ENCODE measurements around the gene THG1L.
"Not testable (repeated sequence)": the region's sequence is repeated elsewhere in the genome, so short reads cannot be mapped to it uniquely, and the experiment has no call there.

Gene THG1L

GRCh38 chr5:157731272-157732129, at the start of gene THG1L:
THG1L (plus strand) TSS chr5:157731420; CDS start chr5:157731441, 21 bp downstream.
- FAIRE-seq (peak; percentile 74), DNase-seq (ENCODE audit: low spot score) (peak; percentile 88)

- DNase-seq (ENCODE audit: low spot score) (no peak), FAIRE-seq (no peak)
Observed at GRCh38 chr5:157682257-157682656, 49.0 kb upstream of the THG1L start.

GRCh38 chr5:157686276-157687197, 44.7 kb upstream of the THG1L start:
- FAIRE-seq; DNase-seq (ENCODE audit: low spot score): not testable (repeated sequence)

- FAIRE-seq (no peak), DNase-seq (ENCODE audit: low spot score) (no peak)
Observed at GRCh38 chr5:157687198-157687554, 44.0 kb upstream of the THG1L start.

- FAIRE-seq: no peak
- no peak for DNase-seq (ENCODE audit: low spot score)
Observed at GRCh38 chr5:157689942-157690689, 41.1 kb upstream of the THG1L start.

- no peak for FAIRE-seq
- DNase-seq (ENCODE audit: low spot score): no peak
Observed at GRCh38 chr5:157690690-157691433, 40.4 kb upstream of the THG1L start.

- FAIRE-seq; DNase-seq (ENCODE audit: low spot score): not testable (repeated sequence)
Observed at GRCh38 chr5:157693816-157694215, 37.4 kb upstream of the THG1L start.

- FAIRE-seq; DNase-seq (ENCODE audit: low spot score): not testable (repeated sequence)
Observed at GRCh38 chr5:157696154-157696553, 35.1 kb upstream of the THG1L start.

- DNase-seq (ENCODE audit: low spot score); FAIRE-seq: not testable (repeated sequence)
Observed at GRCh38 chr5:157698674-157699073, 32.5 kb upstream of the THG1L start.

- DNase-seq (ENCODE audit: low spot score) (no peak), FAIRE-seq (no peak)
Observed at GRCh38 chr5:157703736-157704135, 27.5 kb upstream of the THG1L start.

- no peak for DNase-seq (ENCODE audit: low spot score)
- no peak for FAIRE-seq
Observed at GRCh38 chr5:157708866-157709265, 22.4 kb upstream of the THG1L start.

- DNase-seq (ENCODE audit: low spot score) (no peak), FAIRE-seq (no peak)
Observed at GRCh38 chr5:157709346-157709745, 21.9 kb upstream of the THG1L start.

- no peak for FAIRE-seq
Observed at GRCh38 chr5:157710431-157710830, 20.8 kb upstream of the THG1L start.

GRCh38 chr5:157710882-157711281, 20.3 kb upstream of the THG1L start:
- FAIRE-seq (peak; percentile 58), DNase-seq (ENCODE audit: low spot score) (peak; percentile 49)

More at GRCh38 chr5:157710431-157710830, 20.8 kb upstream of the THG1L start:
- DNase-seq (ENCODE audit: low spot score): no peak

- no peak for FAIRE-seq
- no peak for DNase-seq (ENCODE audit: low spot score)
Observed at GRCh38 chr5:157713830-157714595, 17.2 kb upstream of the THG1L start.

- FAIRE-seq: no peak
- no peak for DNase-seq (ENCODE audit: low spot score)
Observed at GRCh38 chr5:157714596-157714864, 16.7 kb upstream of the THG1L start.

- DNase-seq (ENCODE audit: low spot score) (peak; percentile 45), FAIRE-seq (peak; percentile 10)
Observed at GRCh38 chr5:157718519-157718918, 12.7 kb upstream of the THG1L start.

- DNase-seq (ENCODE audit: low spot score): no peak
- no peak for FAIRE-seq
Observed at GRCh38 chr5:157719245-157719644, 12.0 kb upstream of the THG1L start.

GRCh38 chr5:157721159-157721558, 10.1 kb upstream of the THG1L start:
- no peak for FAIRE-seq
- DNase-seq (ENCODE audit: low spot score): no peak

GRCh38 chr5:157722895-157723294, 8.3 kb upstream of the THG1L start:
- not testable (repeated sequence) for DNase-seq (ENCODE audit: low spot score); FAIRE-seq
